Umbilical cord (tissue), 2 donors: ENCODE data around the gene ASTN2. TPM values are rescaled to one million over a fixed set of nuclear protein-coding genes. Genes with fewer than 3 reads are reported as not detected.

Source experiments
- DNase-seq: peaks from one replicate; pipeline ENCODE4 v3.0.0-alpha.2; 2015; ENCODE audit warnings: low spot score
- total RNA-seq: library from RNA; depleted of rRNA; stranded (reverse); fragments of >200 nt; gene quantifications from one replicate; pipeline ENCODE4 v1.2.3, GENCODE V29; 2014; ENCODE audit warnings: low replicate concordance; ENCODE audit not compliant: insufficient read depth

ASTN2 gene
- total RNA-seq, 1 donor from 2014 or later, result 7.0 TPM

GRCh38 chr9:116390303-116391228 lies 1024.3 kb downstream of the ASTN2 start:
- peak; percentile 89 for DNase-seq

DNA sequence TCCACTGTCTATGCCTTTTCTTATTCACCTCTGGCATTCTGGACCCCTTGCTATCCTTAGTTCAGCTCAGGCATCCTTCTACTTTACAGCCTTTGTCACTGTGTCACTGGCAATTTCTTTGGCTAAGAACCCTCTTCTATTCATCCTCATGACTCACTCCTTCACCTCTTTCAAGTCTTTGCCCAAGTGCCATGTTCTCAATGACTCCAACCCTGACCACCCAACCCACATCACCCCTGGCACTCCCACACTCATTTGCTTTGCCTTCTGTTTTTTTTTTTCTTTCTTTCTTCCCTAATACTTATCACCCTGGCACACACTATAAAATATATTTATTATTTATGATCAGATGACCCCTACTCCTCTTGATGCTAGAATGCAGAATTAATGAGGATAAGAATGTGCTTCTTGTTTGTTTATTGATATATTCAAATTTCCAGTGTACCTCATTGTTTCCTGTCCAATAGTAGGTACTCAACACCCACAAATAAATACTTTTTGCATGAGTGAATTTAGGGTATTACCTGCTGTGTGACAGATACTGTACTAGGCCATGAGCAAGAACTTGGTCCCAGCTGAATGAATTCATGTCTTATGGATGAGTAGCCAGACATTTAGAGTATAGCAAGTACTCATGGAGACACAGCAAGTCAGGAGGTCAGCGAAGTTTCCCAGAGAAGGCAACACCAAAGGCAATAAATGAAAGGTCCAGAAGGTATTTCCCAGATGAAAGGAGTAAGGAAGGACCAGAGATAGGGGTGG lies 1025.1 kb downstream of the ASTN2 start:
- DNase-seq, result no peak

- no peak for DNase-seq
These were observed 1026.7 kb downstream of the ASTN2 start for GRCh38 chr9:116387934-116388698.

- no peak for DNase-seq
These were observed 1030.9 kb downstream of the ASTN2 start for GRCh38 chr9:116383936-116384335.

DNA sequence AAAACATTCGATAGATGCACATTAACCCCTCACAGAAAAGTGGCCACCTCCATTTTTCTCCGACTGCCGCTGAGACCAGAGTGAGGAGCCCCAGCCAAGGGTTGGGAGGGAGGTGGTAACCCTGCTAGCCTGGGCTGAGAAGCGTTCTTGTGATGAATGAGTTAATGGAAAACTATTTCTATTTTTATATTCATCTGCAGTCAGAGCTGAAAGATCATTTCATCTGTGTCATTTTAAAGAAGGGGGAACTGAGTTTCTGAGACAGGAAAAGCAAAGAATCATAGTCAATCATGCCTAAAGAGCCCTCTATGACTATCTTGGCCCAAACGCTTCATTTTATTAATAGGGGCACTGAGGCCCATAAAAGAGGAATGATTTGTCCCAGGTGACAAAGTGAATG lies 1031.7 kb downstream of the ASTN2 start:
- DNase-seq, result no peak

DNA sequence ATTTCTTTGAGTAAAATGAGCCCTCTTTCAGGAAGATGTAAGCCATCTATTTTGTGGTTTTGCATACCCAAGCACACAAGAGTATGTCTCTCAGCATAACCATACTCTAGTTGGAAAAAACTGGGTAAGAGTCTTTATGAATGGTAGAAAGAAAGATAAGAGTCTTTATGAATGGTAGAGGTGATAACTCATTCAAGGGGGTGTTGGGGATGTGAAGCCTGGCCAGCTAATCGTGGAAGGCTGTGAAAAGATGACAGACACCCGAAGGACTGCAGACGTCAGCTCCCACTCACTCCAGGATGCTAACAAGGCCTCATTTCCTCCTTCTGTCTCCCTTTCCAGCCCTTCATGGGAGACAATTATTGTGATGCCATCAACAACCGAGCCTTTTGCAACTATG lies 1032.8 kb downstream of the ASTN2 start:
- DNase-seq, result no peak

- DNase-seq, result no peak
These were observed 1033.5 kb downstream of the ASTN2 start for GRCh38 chr9:116381350-116381749.

DNA sequence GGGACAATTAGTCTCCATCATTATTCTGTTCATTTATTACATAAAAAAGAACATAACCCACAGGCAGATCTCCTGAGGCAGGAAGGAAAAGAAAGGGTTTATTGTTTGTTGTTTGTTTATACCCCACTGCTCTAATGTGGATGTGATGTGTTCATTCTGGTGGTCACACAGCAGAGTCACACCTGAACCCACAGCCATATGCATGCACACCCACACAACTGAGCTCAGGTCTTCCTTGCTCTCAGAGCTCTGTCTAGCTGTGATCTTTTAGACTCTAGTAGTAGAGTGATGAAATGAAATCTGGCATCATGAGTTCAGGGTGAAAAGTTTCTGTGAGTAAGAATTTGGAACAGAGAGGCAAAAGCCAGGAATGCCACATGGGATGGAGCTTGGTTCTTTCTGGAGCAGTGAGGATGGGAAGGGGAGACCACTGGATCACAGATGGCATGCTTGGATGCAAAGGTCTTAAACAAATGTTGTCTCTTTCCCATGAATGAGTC lies 1034.3 kb downstream of the ASTN2 start:
- DNase-seq, result no peak

- DNase-seq, result no peak
These were observed 1035.0 kb downstream of the ASTN2 start for GRCh38 chr9:116379821-116380220.

GRCh38 chr9:116378873-116379272 lies 1036.0 kb downstream of the ASTN2 start:
- no peak for DNase-seq

DNA sequence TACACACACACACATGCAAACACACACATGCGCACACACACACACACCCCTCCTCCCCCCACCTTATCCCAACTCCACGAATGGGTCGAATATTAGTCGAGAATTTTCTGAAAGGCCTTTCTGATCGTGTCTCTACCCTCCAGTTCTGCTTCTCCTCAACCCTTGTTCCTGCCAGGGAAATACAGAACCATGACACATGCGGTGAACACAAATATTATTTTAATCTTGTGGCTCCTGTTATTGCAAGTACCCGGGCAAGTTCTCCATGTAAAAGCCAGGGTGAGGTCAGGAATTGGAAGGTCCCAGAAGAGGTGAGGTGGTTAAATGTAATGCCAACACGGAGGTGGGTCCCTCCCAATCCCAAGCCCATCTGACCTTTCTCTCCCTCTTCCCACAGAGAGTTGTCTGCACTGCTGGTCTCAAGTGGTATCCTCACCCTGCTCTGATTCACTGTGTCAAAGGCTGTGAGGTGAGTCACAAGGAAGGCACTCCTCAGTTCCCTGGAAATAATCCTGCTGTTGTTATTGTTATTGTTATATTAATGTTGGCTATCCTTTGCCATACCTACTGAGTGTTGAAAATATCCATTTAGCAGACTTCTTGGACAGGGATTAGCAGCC lies 1037.6 kb downstream of the ASTN2 start:
- no peak for DNase-seq
